SK-N-MC (cell line): ENCODE data around the gene PDE4D.

Source experiments
- EZH2 ChIP-seq: fragments of 200-600 bp; sonication (generic); IDR thresholded peaks from one replicate; pipeline ENCODE4 v1.6.1; 2017; ENCODE audit warnings: antibody characterized with exemption
- POLR2AphosphoS5 ChIP-seq: IDR thresholded peaks from 2 replicates; pipeline ENCODE4 v1.6.1; 2012; ENCODE audit warnings: mild to moderate bottlenecking, low read depth, low read length, borderline replicate concordance

DNA sequence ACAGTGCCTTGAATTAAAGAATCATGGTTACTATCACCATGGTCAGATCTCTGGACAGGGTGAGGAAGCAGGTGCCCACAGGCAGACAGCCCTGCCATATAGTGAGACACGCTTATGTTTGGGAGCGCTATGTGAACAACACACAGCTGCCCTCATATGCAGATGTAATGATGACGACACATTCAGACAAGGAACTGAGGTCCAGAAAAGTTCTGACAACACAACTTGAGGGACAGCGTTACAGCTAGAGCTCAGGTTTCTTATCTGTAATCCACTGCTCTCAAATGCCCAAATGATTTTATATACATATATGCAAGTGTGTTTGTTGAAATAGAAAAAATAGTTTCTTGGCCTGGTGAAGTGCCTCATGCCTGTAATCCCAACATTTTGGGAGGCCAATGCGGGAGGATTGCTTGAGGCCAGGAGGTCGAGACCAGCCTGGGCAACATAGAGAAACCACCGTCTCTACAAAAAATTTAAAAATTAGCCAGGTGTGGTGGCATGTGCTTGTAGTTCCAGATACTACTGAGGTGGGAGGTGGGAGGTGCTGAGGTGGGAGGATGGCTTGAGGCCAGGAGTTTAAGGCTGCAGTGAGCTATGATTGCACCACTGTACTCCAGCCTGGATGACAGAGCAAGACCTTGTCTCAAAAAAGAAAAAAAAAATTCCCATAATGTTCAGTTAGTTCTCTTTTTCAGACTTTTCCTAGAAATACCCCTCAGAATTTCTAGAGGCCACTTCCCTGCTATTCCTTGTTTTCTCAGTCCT lies 887.4 kb downstream of the PDE4D start:
- no peak for TF ChIP-seq EZH2
- no peak for TF ChIP-seq POLR2AphosphoS5
